Activated CD8-positive, alpha-beta memory T cell treated with anti-CD3 and anti-CD28 coated beads, Interleukin-2, amount 50 U/mL, for 1 hour (primary cell): ENCODE measurements around the gene LRRK2.
"Not testable (repeated sequence)": the region's sequence is repeated elsewhere in the genome, so short reads cannot be mapped to it uniquely, and the experiment has no call there.

Experiments used
- DNase-seq: peaks from one replicate; pipeline ENCODE4 v3.0.0-alpha.2; 2020; ENCODE audit errors: extremely low read depth

LRRK2 gene

DNA sequence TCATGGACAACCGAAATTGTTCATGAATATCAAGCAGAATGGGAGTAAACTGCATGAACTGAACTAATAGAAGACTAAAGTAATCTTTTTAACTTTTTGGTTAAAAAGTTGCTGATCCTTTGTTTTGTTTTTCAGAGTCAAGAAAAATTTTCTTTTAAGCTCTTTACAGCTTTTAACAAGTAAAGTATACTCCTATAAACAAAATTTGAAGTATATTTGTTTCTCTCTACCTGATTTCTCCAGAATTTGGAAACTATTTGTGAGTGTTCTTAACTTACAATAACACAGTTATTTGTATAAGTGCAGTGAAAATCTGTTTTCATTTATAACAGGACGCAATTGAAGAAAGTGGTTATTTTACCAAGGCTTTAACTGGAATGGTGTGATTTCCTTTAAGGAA is 12.2 kb upstream of the LRRK2 start:
- DNase-seq: no peak

DNA sequence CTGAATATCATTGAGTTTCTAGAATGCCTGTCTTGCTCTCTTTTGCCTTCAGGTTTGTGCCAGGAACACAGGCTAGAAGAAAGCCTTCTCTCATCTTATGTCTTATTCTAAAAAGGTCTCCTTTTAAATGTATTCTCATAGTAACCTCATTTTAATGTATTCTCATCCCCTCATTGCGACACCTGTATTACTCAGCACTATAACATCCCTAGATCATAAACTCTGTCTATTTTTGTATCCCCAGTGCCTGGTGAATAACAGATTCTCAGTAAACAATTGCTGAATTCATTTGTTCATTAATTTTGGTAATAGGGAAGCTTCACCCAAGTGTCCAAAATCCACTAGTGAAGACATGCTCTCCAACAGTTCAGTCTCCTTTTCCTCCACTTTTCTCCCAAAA is 8.8 kb upstream of the LRRK2 start:
- no peak for DNase-seq

DNA sequence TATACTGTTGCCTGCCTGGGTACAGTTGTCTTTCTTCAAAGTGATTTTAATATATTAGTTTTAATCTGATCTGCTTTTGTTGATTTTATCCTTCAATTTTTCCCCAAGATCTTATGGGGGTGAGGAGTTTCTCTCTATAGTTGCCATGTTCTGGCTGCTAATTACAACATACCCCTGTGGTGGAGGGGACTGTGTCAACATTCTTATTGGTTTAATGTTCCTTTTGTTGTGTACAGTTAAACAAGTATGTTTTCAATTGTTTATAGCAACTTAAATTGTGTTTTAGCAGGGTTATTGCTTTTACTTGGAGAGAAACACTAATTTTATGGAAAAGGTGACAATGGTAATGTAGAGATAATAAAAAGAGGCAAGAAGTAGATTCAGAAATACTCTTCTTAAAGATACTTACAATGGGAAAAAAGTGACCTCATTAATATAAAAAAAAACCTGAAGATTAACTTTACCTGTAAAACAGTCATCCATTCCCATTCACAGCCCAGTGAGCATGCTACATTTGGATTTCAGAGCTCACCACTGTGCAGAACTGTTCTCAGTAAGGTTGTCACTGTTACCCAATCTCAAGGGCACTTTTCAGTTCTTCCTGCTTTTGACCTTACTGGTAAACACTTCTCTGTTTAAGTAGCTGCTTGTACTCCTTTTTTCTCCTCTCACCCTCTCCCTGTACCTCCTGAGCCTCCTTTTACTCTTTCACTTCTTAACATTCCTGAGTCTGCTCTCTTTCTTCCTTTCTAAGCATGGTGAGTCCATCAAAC is 8.1 kb upstream of the LRRK2 start:
- DNase-seq: no peak

DNA sequence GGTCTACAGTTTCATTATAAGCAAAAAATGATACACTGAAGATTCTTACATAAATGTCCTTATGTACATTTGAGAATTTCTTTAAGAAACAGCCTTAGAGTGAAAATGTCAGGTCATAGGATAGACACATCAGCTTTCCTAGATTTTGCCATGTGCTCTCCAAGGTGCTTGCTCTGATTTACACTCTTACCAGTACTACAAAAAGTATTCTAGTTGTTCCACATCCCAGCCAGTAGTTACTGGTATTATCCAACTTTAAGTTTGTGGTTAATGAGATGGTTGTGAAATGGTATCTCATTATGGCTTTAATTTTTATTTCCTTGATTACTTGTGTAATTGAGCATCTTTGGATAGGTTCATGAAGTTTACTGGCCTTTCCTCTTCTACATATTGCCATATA is 5.0 kb upstream of the LRRK2 start:
- DNase-seq: no peak

DNA sequence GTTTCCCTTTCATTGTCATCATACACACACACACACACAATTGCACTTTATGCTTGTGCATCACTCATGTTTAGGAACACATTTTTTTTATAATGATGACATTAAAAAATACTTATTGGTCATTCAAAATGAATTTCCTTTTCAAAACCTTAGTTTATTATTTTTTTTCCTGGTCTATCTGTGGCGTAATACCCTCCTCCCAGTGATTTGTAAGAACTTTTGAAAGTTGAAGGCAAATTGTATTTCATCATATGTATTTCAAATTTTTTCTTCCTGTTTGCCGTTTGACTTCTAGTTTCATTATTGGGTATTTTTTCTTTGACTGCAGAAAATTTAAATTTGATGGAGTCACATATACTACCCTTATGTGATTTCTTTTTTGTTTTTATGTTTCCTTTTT is 2.5 kb upstream of the LRRK2 start:
- DNase-seq: no peak

DNA sequence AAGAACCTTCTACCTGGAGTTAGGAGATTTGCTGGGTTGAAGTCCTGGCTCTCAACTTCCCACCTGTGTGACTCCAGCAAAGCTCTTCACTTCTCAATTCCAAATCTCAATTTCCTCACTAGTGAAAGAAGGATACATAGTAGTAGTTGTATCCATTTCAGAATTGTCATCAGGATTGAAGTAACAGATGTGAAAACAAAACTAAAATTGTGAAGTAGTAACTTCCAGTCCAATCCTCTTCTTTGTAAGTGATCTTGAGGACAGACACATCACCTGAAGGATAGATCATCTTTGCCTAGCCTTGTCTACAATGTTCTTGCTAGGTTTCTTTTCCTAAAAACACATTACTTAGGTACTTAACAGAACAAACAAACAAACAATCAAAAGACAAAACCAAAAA is 1.2 kb upstream of the LRRK2 start:
- DNase-seq: no peak

DNA sequence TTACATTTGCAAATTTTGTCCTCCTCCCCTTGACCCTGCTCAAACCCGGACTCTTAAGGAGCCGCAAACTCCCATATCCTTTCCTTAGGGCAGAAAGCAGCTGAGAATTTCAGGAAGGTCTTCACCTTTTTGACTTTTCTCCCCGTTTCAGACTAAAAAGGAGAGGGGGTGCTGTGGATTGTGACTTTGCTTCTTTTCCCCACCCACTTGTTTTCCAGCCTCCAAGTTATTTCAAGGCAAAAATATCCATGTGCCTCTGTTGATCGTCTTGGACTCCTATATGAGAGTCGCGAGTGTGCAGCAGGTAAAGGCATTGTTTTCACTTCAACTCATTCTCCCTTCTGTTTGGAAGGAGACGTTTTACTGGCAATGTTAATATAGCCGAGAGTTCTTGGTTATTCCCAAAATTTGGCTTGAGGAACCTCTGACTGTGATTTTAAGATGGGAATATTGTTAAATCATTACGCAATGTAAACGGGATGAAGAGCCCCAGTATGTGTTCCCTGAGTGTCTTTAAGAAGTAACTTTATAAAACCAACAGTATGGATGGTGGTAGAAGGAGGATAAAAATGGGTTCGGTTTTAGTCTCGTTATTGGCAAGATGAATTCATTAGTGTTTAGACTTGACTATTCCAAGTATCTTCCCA is 663 bp downstream of the LRRK2 start:
- DNase-seq: no peak

DNA sequence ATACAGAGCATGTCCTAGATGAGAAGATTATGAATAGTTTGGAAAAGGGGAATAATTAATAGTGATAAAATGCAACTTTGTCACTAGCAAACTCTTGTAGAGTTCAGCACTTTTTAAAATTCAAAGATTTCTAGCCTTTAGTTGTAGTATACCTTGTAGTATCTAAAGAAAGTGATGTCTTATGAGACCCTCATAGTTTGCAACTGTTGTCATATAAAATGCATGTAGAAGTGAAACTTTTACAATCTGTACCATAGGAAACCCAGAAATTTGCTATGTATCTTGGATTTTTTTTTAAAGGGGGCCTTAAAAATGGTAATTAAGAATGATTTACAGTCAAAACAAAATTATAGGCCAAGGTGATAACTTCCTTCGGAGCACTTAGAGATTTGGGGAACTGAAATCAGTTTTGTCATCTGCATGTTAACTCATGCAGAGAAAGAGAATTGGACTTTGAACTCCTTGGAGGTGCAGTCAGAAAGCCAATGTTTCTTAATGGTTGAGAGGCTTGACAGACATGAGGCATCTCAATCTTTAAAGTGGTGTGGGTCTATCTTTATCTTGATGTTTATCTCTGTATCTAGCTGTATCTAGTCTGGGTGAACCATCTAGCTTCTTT is 1.3 kb downstream of the LRRK2 start:
- no peak for DNase-seq

DNA sequence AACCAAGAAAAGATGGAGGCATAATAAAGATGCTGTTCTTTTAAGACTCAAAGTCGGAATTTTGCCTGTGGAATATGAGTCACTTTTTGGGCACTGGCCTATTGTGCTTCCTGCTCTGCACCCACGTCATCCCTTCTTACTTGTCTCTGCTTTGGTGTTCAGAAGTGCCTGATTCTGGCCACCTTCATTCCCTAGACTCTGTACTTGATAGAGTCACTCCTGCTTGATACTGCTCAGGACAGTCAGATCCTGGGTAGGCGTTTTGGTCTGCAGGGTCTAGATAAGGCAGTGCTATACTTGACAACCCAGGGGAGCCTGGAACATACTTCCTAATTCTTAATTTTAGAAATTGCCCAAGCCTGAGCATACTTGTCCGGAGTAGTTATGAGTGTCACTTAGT is 1.9 kb downstream of the LRRK2 start:
- DNase-seq: no peak

DNA sequence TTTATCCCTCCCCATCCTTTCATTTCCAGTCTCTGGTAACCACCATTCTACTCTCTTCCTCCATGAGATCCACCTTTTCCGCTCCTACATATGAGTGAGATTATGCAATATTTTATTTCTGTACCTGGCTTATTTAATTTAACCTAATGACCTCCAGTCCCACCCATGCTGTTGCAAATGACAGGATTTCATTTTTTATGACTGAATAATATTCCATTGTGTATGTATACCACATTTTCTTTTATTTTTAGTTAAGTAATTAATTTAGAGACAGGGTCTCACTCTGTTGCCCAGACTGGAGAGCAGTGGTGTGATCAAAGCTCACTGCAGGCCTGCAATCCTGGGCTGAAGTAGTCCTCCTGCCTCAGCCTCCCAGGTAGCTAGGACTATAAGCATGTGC is 2.6 kb downstream of the LRRK2 start:
- DNase-seq: no peak

DNA sequence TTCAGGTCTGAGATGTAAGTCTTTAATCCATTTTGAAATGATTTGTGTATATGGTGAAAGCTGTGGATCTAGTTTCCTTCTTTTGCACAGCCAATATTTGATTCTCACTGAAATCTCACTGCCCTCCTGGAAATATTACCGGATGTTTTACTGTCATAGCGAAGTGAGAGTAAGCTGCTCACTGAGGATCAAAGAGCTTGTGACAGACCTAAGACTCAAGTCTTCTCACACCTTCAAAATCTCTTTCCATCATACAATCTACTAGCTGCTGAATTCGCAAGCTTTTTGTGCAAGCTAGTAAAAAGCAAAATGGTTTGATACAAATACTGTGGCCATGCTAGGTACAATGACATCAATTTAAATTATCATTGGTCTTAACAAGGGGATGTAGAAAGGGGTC is 3.9 kb downstream of the LRRK2 start:
- DNase-seq: no peak

DNA sequence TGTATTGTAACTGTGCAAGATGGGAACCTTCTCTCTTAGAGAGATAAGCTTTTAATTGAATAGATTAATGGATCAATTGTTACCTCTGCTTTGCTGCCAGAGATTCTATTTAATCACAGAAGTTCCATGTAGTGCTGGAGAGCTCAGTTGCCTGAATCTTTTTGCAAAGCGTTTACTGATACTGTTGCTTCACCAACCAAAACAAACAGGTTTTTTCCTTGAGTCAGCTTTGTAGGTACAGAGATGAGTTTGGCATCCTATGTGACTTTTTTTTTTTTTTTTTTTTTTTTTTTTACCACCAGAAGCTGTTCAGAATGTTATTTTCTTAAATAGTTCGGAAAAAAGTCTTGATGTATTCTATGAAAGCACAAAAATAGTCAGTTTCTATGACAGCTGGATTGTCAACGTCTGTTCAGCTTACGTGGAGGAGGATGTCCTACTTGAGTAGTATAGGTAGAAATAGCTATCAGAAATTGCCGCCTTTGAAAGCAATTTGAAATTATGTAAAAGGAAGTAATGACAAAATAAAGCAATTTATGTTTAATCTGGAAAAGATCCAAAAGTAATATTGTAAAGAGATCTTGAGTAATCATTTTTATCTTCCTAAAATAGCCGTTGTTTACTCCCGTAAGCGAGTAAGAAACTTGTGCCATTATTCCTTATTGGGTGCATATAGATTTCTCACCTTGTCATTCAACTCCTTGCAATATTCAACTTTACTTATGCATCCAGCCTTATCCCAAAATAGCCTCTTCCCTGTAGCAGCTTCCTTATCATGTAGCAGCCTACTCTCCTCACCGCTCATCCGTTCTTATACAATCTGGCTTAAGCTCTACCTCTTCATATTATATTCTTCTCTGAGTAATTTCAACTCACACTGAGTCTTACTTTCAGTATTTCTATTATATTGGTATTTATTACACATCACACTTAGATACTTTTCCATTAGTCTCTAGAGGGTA is 5.2 kb downstream of the LRRK2 start:
- no peak for DNase-seq

DNA sequence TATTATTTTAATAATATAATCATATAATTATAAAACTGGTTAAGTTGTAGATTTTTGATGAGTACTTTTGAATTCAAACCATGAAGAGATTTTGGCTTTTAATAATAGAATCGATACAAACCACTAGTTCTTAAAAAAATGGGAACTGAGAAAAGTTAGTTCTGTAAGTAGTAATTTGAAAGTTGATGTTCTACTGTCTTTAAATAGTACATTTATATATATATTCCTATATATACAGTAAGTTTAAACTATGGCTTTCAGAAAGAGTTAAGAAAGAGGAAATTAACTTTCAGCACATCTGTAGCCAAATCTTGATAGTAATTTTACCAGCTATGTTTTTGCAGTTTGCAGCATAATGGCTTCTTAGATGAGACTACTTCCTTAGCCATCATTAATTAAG is 7.8 kb downstream of the LRRK2 start:
- no peak for DNase-seq

DNA sequence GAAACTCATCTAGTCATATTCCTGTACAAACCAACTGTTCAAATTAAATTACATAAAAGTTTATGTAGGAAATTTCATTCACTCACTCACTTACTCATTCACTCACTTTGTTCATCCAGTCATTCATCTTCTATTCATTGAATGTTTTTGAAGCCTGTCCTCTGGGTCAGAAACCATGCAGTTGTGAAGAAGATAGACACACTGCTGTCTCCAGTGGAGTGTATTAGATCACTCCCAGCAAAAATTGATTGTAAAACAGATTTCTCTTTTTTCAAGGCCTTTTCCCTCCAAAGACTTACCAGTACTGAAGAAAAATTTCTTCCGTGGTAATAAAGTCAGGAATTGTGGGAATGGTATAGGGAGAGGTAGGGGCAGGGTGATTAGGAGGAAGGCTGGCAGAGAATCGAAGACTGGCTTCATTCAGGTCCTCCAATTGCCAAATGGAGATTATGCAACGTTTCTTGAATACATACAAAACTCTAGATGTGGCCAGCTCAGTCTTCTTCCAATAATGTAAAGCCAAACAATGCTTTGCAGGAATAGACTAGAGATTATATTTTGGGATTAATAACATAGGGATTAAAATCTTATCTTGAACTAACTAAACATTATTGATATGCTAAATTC is 9.1 kb downstream of the LRRK2 start:
- no peak for DNase-seq

DNA sequence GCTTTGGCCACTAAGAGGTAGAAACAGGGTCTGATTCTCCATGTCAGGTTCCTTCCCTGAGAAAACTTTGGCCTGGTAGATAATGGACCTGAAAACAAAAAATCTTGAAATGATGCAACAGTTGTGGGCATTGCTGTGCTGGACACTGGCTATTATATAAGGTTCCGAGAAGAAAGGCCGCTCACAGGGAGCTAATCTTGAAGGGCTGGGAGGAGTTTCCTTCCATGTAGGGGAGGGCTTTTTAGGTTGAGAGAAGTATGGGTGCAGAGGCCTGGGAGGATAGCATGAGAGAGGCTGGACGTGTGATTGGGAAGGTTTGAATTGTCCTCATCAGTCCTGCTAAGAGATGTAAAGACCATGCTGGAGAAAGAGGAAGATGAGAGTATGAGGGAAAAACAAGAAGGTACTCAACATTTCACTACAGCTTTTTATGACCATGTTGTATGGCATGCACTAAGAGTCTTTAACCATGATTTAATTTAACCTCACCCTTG is 11.6 kb downstream of the LRRK2 start:
- DNase-seq: no peak

DNA sequence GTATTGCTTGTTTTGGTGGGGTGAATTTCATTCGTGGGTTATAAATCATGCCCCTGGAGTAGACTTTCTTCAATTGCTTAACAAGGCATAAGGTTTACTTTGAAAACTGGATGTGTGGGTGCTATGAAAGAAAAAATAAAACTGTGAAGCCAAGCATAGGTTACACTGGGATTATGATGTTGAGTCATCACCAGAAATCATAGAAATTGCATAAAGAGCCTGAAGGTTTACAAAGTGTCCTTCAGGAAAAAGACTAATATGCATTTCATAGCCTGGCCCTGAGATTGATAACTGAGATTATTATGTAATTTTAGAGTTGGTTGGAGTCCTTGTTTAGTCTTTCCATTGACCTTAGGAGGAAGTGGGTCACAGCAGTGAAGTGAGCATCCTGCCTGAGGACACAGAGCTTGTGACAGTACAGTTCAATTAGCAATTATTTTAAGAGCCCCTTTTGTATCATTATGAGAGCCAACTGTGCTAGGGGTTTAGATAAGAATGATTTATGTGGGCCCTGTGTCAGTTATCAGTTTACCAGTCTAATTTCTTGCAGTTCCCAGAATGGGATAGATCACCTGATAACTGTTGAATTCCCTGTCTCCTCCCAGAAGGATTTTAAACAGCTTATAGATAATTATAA is 13.6 kb downstream of the LRRK2 start:
- DNase-seq: no peak

DNA sequence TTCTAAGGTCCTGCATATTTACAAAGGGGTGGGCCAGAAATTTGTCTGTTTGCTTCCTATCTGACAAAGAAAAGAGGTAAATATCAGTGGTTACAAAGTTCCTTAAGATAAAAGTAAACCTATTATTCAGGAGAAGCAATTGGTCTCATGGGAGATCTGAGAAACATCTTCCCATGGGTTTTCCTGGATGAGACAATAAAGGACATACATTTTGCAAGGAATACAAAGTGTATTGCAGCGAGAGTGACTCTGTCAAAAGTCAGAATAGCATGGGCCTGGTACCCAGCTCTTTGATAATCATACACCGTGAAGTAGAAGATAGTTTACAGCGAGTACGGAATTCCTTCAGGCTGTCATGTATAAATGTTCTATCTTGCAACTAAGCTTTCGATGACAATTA is 14.2 kb downstream of the LRRK2 start:
- DNase-seq: no peak

DNA sequence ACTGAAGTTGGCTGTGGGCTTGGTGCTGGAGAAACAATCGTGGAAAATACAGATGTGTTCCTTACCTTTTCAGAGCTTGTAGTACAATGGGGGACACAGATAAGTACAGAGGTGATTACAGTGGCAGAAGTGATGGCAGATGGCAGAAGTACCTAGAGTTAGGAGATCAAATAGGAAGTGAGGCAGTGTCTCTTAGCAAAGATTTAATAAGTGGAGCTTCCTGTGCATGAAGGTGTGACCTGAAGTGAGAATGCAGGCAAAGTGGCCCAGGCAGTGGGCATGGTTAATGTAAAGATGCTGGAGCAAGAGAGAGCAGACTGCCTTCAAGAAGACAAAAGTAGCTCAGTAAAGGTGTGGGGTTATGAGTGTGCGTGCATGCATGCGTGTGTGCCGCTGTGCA is 16.0 kb downstream of the LRRK2 start:
- DNase-seq: no peak

DNA sequence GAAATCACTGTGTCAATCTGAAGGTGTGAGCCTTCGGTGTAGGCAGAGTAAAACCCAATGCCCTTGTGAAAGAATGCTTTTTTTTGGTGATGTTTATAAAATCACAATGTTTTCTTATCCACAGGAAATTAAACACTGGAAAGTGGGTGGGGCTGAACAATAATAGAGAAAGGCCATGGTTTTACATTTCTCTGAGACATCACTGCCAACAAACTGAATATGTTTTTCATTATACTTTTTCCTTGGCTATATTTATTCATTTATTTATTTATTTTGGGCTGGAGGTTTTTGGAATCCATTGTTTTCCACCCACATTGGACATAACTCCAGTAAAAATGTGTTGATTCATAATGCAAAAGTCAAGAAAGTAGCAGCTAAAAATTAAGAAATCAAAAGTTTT is 16.9 kb downstream of the LRRK2 start:
- no peak for DNase-seq

DNA sequence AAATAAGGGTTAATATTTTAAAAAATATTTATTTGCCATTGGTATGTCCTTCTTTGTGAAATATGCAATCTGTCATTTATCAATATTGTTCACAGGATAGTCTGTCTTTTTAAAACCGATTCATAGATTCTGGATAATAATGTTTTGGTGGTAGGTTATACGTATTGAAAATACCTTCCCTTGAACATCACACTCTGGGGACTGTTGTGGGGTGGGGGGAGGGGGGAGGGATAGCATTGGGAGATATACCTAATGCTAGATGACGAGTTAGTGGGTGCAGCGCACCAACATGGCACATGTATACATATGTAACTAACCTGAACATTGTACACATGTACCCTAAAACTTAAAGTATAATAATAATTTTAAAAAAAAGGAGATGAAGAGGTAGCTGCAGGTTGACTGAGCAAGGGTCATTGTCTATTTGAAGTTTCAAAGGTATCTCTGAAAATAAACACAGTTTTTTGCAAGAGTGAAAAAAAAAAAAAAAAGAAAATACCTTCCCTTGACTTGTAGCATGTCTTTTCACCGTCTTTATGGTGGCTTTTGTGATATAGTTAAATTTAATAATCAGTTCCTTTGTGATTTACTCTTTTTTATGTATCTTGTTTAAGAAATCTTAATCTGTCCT is 19.8 kb downstream of the LRRK2 start:
- not testable (repeated sequence) for DNase-seq

DNA sequence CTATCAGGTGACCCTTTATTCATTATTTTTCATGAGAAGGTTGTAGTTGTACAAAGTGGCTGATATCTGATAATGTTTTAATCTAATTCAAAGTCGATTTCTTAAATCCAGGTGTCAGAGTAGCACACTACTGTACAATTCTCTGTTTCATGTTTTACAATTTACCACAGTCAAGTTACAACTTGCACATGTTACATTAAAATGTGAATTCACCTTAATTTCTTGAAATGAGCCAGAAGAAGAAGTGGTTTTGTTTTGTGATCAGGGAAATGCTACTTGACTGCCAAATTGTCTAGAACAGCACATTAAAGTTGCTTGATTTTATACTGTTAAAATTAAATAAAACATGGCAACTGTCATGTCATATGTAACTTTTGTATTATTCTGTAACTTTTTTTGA is 23.2 kb downstream of the LRRK2 start:
- DNase-seq: no peak
